ENCODE data around the gene NNAT. TPM values are rescaled to one million over a fixed set of nuclear protein-coding genes. Genes with fewer than 3 reads are reported as not detected.

NNAT gene
- total and polyA plus RNA-seq, 4 donors: 0.98 to 20.6 (median 8.2) TPM

DNA sequence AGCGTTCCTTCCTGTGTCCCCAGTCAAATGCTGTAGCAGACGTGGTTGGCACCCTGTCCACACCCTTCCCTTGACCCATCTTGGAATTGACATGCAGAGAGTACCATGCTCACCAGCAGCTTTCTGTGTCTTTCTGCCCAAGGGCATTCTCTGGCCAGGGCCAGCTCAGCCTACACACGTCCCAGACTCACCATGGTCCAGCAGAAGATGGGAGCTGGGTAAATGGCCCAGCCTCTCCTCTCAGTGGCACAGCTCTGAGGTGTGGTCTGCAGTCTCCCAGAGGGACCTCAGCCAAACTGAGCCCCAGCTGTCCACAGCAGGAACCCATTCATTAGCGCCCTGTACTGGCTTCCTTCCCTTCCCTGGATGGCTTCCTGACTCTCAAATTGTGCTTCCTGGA lies 37.7 kb downstream of the NNAT start:
- H3K27me3 ChIP-seq (ENCODE audit: control insufficient read depth in 3 of 3, insufficient read depth in 3 of 3, low read length in 2 of 3): peaks cover 0 to 2% (median 0%) of the 10 kb centered on the region in 3 donors
- WGBS, 2 donors: 71 to 72% methylated on average over 4 of the region's 4 CpGs
- H3K36me3 ChIP-seq (ENCODE audit: control insufficient read depth in 4 of 4, insufficient read depth in 4 of 4, low read length in 4 of 4): no peaks in the 10 kb centered on the region
- no peaks in the 10 kb centered on the region for H3K9me3 ChIP-seq (ENCODE audit: control insufficient read depth in 4 of 4, insufficient read depth in 3 of 4, low read length in 3 of 4)
- no peak overlapping the region for H3K9ac ChIP-seq (ENCODE audit: insufficient read depth in 1 of 2, low read length in 2 of 2)
- H3K27ac ChIP-seq (ENCODE audit: low read depth in 1 of 2, low read length in 1 of 2): no peak overlapping the region
- DNase-seq: no peak
- no peak overlapping the region for H3K4me3 ChIP-seq
- H3K4me1 ChIP-seq (ENCODE audit: control insufficient read depth in 5 of 5, insufficient read depth in 5 of 5, low read length in 5 of 5): no peaks in the 10 kb centered on the region
- no peak for ATAC-seq (ENCODE audit: insufficient read depth, low FRiP score)
- TF ChIP-seq, protein P1, sequence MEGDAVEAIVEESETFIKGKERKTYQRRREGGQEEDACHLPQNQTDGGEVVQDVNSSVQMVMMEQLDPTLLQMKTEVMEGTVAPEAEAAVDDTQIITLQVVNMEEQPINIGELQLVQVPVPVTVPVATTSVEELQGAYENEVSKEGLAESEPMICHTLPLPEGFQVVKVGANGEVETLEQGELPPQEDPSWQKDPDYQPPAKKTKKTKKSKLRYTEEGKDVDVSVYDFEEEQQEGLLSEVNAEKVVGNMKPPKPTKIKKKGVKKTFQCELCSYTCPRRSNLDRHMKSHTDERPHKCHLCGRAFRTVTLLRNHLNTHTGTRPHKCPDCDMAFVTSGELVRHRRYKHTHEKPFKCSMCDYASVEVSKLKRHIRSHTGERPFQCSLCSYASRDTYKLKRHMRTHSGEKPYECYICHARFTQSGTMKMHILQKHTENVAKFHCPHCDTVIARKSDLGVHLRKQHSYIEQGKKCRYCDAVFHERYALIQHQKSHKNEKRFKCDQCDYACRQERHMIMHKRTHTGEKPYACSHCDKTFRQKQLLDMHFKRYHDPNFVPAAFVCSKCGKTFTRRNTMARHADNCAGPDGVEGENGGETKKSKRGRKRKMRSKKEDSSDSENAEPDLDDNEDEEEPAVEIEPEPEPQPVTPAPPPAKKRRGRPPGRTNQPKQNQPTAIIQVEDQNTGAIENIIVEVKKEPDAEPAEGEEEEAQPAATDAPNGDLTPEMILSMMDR (IDR thresholded peaks at IDR 0.05; ENCODE audit: control extremely low read depth, extremely low read depth): no peak

DNA sequence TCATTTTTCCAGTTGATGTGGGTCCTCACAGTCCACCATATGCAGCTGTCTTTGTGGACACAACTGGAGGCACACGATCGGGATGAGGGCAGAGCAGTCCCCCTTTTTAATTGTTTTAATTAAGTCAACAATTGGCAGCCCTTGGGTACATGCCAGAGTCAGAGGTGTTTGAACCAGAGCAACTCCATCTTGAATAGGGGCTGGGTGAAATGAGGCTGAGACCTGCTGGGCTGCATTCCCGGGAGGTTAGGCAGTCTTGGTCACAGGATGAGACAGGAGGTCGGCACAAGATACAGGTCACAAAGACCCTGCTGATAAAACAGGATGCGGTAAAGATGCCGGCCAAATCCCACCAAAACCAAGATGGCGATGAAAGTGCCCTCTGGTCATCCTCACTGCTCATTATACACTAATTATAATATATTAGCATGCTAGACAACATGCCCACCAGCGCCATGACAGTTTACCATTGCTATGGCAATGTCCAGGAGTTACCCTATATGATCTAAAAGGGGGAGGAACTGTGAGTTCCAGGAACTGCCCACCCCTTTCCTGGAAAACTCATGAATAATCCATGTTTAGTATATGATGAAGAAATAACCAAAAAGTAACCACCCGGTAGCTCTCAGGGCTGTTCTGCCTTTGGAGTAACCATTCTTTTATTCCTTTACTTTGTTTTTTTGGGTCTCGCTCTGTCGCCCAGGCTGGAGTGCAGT lies 38.4 kb downstream of the NNAT start:
- WGBS, 2 donors: 85 to 90% methylated on average over 11 of the region's 11 CpGs
- DNase-seq (no peak), ATAC-seq (ENCODE audit: insufficient read depth, low FRiP score) (no peak)
- Histone ChIP-seq H3K9me3 (ENCODE audit: control insufficient read depth in 4 of 4, insufficient read depth in 3 of 4, low read length in 3 of 4) (no peaks in the 10 kb centered on the region), H3K4me1 (ENCODE audit: control insufficient read depth in 5 of 5, insufficient read depth in 5 of 5, low read length in 5 of 5) (no peaks in the 10 kb centered on the region), H3K27ac (ENCODE audit: low read depth in 1 of 2, low read length in 1 of 2) (no peak overlapping the region), H3K36me3 (ENCODE audit: control insufficient read depth in 4 of 4, insufficient read depth in 4 of 4, low read length in 4 of 4) (no peaks in the 10 kb centered on the region), H3K4me3 (no peak overlapping the region), H3K9ac (ENCODE audit: insufficient read depth in 1 of 2, low read length in 2 of 2) (no peak overlapping the region), H3K27me3 (ENCODE audit: control insufficient read depth in 3 of 3, insufficient read depth in 3 of 3, low read length in 2 of 3) (peaks cover 0 to 5% (median 0%) of the 10 kb centered on the region in 3 donors)
- TF ChIP-seq, protein P1 (IDR thresholded peaks at IDR 0.05; ENCODE audit: control extremely low read depth, extremely low read depth): no peak

DNA sequence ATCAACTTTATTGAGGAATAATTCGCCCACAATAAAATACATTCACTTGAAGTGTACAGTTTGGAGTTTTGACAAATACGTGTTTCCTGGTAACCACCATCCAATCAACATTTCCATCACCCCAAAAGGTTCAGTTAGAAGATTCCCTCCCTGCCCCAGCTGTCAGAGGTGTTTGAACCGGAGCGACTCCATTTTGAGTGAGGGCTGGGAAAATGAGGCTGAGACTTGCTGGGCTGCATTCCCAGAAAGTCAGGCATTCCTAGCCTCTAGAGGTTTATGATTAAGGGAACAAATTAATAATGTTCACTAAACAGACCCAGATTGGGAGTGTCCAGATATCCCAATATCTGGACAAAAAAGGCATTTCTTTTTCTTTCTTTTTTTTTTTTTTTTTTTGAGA lies 39.6 kb downstream of the NNAT start:
- 68 to 88% methylated on average over 4 of the region's 4 CpGs for WGBS, 2 donors
- Histone ChIP-seq H3K9ac (ENCODE audit: insufficient read depth in 1 of 2, low read length in 2 of 2) (no peak overlapping the region), H3K9me3 (ENCODE audit: control insufficient read depth in 4 of 4, insufficient read depth in 3 of 4, low read length in 3 of 4) (no peaks in the 10 kb centered on the region), H3K27me3 (ENCODE audit: control insufficient read depth in 3 of 3, insufficient read depth in 3 of 3, low read length in 2 of 3) (peaks cover 0 to 5% (median 0%) of the 10 kb centered on the region in 3 donors), H3K4me1 (ENCODE audit: control insufficient read depth in 5 of 5, insufficient read depth in 5 of 5, low read length in 5 of 5) (peaks cover 0 to 9% (median 0%) of the 10 kb centered on the region in 5 donors), H3K36me3 (ENCODE audit: control insufficient read depth in 4 of 4, insufficient read depth in 4 of 4, low read length in 4 of 4) (no peaks in the 10 kb centered on the region), H3K27ac (ENCODE audit: low read depth in 1 of 2, low read length in 1 of 2) (no peak overlapping the region), H3K4me3 (no peak overlapping the region)
- no peak for DNase-seq
- TF ChIP-seq, protein P1 (IDR thresholded peaks at IDR 0.05; ENCODE audit: control extremely low read depth, extremely low read depth): no peak
- no peak for ATAC-seq (ENCODE audit: insufficient read depth, low FRiP score)

Measured in lung (tissue), 12 donors.